ENCODE results near the gene FOXJ3.

The FOXJ3 gene

DNA sequence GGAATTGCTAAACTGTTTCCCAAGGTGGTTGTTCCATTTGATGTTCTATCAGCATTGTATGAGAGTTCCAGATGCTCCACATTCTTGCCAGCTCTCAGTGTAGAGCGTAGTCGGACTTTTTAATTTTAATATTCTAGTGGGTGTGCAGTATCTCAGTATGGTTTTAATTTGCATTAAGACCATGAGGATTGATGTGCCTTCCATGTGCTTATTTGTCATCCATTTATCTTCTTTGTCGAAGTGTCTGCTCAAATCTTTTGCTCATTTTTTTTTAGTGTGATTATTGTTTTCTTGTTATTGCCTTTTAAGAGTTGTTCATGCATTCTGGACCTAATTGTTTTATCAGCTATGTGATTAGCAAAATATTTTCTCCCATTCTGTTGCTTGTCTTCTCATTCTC, 195.6 kb downstream of the FOXJ3 start:
- FAIRE-seq: no peak

DNA sequence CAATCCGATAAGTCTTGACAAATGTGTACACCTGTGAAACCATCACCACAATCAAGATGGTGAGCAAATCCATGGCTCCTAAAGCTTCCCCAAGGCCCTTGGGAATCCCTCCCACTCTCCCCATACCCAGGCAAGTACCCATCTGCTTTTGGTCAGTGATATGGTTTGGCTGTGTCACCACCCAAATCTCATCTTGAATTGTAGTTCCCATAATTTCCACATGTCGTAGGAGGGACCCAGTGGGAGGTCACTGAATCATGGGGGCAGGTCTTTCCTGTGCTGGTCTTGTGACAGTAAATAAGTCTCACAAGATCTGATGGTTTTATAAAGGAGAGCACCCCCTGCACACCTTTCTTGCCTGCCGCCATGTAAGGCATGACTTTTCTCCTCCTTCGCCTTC, 196.4 kb downstream of the FOXJ3 start:
- FAIRE-seq: no peak

DNA sequence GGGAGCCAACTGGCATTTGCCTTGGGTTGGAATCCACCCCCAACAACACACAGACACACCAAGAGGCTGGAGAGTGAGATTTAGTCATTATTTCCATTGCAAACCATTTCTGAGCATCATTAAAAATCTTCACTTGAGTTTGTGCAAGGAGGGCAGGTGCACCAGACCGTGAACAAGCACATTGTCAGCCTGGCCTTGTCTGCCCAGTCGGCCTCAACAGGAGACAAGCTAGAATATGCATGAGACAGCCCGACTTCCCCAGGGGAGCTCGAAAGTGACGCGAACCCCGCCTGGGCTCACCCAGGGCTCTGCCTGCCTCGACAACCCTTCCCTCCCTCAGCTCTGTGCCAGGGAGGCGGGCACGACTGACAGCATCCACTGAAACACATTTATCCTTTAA, 197.3 kb downstream of the FOXJ3 start:
- no peak for FAIRE-seq

DNA sequence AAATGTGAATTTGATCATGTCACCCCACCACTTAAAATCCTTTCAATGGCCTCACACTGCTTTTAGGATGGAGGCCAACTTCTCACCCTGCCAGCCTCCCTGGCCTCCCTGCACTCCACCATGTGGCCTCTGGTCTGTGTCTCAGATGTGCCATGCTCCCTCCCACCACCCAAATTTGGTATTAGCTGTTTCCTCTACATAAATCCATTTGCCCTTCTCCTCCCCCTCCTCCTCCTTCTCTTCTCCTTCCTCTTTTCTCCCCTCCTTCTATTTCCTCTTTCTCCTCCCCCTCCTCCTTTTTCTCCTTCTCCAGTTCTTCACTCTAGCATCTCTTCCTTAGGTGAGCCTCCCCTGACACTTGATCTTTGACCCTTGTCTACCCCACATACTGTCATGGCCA, 198.6 kb downstream of the FOXJ3 start:
- FAIRE-seq: no peak

DNA sequence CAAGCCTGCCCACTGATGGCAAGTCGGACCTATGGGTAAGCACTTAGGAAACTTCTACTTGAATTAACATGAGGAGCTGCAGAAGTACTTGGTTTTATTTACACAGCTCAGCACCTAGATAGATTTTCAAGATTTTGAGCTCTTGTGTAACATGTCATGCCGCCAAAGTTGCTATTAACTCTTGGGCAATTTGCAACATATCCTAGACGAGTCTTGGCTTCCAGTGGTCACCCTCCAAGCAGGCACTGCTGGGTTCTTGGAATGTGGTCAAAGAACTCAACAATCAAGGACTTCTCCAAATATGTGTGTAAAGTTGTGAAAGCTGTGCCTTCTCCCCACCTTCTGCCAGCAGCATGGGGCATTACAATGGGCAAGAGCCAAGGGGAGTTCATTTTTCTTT, 199.6 kb downstream of the FOXJ3 start:
- FAIRE-seq: no peak

DNA sequence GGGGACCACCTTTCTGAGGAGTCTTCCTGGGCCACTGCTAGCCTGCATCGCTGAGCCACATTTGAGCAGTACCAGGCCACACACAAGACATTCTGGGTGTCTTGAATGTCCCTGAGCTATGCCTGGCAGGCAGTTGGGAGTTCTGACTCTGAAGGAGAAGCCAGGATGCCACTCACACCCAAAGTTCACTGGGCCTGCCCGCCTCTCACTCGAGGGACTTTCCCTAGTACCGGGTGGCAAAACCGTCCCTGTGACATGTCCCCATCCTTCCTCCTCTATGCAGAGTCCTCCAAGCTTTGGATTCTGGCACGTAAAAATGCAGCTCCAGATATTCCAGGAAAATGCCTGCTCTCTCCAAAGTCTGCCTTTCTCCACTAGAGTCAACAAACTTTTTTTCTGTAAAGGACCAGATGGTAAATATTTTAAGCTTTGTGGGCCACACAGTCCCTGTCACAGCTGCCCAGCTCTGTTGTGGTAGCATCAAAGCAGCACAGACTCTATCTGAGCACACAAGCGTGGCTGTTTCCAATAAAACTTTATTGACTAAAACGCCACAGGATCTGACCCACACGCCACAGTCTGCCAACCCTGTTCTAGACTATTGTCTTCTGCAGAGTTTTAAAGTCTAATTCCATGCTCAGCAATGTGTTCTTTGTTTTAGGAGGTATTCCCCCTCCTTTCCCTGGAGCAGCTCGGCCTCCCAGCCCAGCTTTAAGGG, 201.1 kb downstream of the FOXJ3 start:
- FAIRE-seq: no peak

DNA sequence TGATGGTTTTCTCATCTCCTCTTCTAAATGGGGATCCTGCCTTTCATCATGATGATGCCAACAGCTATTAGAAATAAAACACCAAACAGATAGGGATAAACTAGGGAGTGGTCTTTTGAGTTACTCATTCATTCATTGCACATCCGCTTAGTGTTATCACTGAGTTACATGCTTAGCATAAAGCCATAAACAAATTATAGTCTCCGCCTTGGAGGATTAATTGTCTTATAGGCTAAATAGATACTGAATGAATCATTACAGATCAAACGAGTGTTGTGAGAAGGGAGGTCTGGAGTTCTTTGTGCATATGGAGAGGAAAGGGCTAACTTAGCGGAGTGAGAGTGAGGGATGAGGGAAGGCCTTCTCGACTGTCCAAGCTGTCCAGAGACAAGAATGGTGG, 201.6 kb downstream of the FOXJ3 start:
- no peak for FAIRE-seq

DNA sequence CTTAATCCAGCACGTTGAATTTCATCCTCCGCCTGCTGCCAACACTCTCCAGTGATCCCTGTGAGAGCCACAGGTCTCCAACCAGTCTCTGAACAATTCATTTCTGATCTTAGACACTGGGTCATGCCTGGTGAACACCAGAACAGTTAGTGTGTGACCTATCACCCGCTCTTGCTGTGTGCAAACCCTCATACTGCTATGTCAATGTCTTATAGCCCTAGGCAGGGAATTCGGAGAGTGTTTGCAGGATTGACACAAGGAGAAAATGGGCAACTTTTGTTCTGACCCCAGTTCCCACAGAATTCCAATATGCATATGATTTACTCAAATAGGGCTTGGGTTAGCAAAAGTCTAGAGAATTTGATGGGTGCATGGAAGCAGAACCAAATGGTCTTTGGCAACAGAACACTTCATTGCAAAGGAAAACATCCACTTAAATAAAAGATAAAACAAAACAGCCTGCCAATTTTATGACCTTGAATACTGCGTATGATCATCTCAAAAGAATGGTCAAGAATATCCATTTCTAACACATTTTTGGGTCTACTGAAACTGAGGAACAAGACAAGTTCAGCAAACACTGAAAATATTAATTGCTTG, 204.9 kb downstream of the FOXJ3 start:
- FAIRE-seq: no peak

DNA sequence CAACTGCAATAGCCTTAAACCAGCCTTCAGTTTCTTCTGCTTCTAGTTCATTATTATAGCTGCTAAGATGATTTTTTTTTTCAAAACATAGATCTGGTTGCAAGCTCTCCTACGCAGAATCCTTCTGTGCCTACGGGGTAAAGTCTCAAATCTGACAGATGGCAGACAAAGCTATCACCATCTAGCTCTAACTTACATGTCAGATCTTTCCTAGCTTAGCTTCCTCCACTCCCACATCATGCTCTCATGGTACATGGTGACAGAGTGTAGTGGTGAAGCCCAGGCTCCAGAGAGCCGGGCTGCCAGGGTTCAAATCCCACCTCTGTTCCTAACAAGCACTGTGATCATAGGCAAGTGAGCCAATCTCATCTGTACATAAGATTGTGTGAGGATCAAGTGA, 206.1 kb downstream of the FOXJ3 start:
- no peak for FAIRE-seq

DNA sequence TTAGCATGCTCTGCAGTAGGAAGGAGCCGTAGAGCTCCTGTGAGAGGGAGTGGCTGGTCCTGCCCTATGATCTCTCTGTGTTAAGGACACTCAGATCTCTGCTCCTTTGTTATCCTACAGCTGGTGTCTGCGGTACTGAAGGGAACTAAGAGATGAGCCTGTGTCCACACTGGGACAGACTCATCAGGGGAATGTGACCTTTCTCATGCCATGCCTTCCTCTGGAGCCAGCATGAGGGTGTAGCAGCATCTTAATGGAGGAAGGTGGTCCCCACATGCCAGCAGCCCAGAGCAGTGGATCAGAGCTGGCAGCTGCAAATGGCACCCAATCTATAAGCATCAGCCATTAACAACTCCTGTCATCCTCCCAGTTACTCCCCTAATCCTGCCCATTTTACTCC, 206.5 kb downstream of the FOXJ3 start:
- FAIRE-seq: no peak

DNA sequence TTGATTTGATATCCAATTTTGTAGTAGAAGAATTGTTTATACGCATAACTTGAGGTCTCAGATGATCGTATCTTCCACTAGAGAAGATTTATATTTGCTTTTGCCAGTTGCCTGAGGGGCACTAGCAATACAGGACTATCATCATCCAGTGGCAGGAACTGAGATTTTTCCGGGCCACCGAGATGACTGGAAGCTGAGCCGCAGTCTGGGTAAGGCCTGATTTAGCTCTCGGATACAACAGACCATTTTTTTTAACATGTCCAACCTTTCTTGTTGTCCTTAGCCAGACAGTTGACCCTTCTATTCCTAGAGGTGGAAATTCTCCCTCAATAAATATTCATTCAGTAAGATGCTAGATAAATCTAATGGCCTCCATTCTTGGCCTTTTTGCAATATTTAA, 207.3 kb downstream of the FOXJ3 start:
- no peak for FAIRE-seq
